ENCODE results near the gene AKAP12.

DNA sequence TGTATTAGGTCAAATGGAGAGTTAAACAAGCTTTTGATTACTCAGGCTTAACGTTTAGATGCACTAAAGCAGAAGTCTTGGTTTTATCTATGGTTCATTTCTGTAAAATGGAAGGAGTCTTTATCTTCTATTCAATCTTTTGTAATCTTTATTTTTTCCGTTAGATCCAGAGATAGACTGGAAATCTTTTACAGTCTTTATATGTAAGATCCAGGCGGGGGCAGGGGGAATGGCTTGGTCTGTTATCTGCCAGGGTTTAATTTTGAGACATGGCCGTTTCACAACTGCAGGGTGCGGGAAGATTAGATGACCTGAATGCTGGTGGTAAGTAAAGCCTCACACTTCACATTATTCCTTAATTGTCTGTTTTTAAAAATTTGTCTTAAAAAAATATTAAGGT, 3.7 kb downstream of the AKAP12 start:
- TF ChIP-seq, protein P1, sequence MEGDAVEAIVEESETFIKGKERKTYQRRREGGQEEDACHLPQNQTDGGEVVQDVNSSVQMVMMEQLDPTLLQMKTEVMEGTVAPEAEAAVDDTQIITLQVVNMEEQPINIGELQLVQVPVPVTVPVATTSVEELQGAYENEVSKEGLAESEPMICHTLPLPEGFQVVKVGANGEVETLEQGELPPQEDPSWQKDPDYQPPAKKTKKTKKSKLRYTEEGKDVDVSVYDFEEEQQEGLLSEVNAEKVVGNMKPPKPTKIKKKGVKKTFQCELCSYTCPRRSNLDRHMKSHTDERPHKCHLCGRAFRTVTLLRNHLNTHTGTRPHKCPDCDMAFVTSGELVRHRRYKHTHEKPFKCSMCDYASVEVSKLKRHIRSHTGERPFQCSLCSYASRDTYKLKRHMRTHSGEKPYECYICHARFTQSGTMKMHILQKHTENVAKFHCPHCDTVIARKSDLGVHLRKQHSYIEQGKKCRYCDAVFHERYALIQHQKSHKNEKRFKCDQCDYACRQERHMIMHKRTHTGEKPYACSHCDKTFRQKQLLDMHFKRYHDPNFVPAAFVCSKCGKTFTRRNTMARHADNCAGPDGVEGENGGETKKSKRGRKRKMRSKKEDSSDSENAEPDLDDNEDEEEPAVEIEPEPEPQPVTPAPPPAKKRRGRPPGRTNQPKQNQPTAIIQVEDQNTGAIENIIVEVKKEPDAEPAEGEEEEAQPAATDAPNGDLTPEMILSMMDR (IDR thresholded peaks at IDR 0.05): no peak
- no peak for TF ChIP-seq POLR2A (IDR thresholded peaks at IDR 0.05)
